AG09319 (cell line): ENCODE results near the gene SELPLG.

Experiments
- DNase-seq: peaks from one replicate; pipeline ENCODE4 v3.0.0-alpha.2; 2010; ENCODE audit warnings: low read depth; ENCODE audit errors: extremely low read depth
- CTCF ChIP-seq: IDR thresholded peaks from 2 replicates; pipeline ENCODE4 v1.5.1; 2011; ENCODE audit warnings: low read depth, mild to moderate bottlenecking, inconsistent platforms, low read length, moderate library complexity

SELPLG gene

GRCh38 chr12:108585864-108586263, 47.8 kb downstream of the SELPLG start:
- no peak for DNase-seq

DNA sequence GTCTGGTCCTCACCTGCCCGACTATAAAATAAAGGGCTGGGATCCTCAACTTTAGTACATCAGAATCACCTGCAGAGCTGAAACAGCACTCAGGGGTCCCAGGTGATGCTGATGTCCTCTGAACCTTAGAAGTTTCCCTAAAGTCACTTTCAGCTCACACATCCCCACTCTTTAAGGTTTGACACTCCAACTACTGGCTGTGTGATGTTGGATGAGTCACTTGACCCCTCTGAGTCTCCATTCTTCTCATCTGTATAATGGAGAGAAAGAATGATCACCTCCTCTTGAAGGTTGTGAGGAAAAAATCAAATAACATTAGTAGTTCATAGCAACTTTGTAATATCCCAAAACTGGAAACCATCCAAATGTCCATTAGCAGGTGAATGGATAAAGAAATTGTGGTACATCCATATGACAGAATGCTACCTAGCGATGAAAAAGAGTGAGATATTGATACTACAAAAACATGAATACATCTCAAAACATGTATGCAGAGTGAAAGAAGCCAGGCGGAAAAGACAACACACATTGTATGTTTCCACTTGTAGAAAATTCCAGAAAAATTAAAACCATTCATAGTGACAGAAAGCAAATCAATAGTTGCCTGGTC, 49.1 kb downstream of the SELPLG start:
- no peak for DNase-seq
- TF ChIP-seq CTCF = no peak

More at GRCh38 chr12:108585864-108586263, 47.8 kb downstream of the SELPLG start:
- TF ChIP-seq CTCF = no peak

- no peak for DNase-seq
- TF ChIP-seq CTCF = no peak
Measured at GRCh38 chr12:108583991-108584390, 49.7 kb downstream of the SELPLG start.

GRCh38 chr12:108582978-108583770, 50.5 kb downstream of the SELPLG start:
- DNase-seq = no peak
- TF ChIP-seq CTCF = no peak

GRCh38 chr12:108582509-108582908, 51.2 kb downstream of the SELPLG start:
- no peak for TF ChIP-seq CTCF
- no peak for DNase-seq

- no peak for DNase-seq
- TF ChIP-seq CTCF = no peak
Measured at GRCh38 chr12:108581311-108582227, 52.1 kb downstream of the SELPLG start.

GRCh38 chr12:108580531-108580930, 53.2 kb downstream of the SELPLG start:
- no peak for TF ChIP-seq CTCF
- DNase-seq = no peak
